PC-3 (cell line): Measurements from ENCODE around the gene USP9Y.

ENCODE experiments used
- CTCF ChIP-seq: fragments of 300-600 bp; sonication (generic); conservative IDR thresholded peaks from 2 replicates; pipeline ENCODE4 v1.5.1; 2017; ENCODE audit warnings: antibody characterized with exemption, low read depth, mild to moderate bottlenecking, low read length
- EZH2 ChIP-seq: fragments of 300-600 bp; sonication (generic); IDR thresholded peaks from one replicate; pipeline ENCODE4 v1.6.1; 2017; ENCODE audit warnings: antibody characterized with exemption, mild to moderate bottlenecking, low read length; ENCODE audit not compliant: unreplicated experiment
- EZH2phosphoT487 ChIP-seq: fragments of 300-600 bp; sonication (generic); IDR thresholded peaks from 2 replicates; pipeline ENCODE4 v1.6.1; 2018; ENCODE audit warnings: mild to moderate bottlenecking, antibody characterized with exemption, low read length, borderline replicate concordance

DNA sequence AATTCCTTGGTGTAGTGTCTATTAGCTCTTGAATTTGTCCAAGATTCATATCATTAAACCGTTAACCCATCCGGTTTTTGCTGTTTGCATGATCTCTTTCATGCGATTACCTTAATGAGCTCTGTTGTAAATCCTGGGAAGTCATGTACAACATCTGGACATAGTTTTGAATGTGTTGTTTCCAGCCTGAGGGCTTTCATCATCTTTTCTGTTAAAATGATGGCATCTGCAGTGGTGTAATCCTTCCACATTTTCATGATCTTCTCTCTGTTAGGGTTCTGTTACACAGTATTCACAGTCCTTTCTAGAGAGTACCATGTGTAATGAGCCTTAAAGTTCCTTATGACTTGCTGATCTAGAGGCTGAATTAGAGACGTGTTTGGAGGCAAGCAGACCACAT lies 64.9 kb downstream of the USP9Y start:
- TF ChIP-seq EZH2 (no peak), CTCF (no peak), EZH2phosphoT487 (no peak)
